Right lobe of liver (tissue), 6 donors: Measurements from ENCODE around the gene SLC2A6. TPM values are rescaled to one million over a fixed set of nuclear protein-coding genes. Genes with fewer than 3 reads are reported as not detected.

Experiments
- ATAC-seq, 4 donors: fragments of 200-7000 bp; cut with Tn5 transposase; one replicate each; pipeline ENCODE4 v1.9.1; 2020; ENCODE audit warnings: mild to moderate bottlenecking in 4 of 4, moderate library complexity in 4 of 4
- DNase-seq, 3 donors: peaks; one replicate each; pipeline ENCODE4 v3.0.0-alpha.2; 2020
- H3K27ac ChIP-seq, 3 donors: fragments of 200-600 bp; one replicate each; pipeline ENCODE4 v1.8.0; 2022
- H3K27me3 ChIP-seq, 2 donors: fragments of 200-600 bp; one replicate each; pipeline ENCODE4 v1.8.0; 2022
- H3K36me3 ChIP-seq, 4 donors: fragments of 200-600 bp; sonication (generic) in 1 of 4; one replicate each; pipeline versions ENCODE4 v1.5.1 to v1.8.0; 2017 to 2022; ENCODE audit warnings: control low read depth in 1 of 4
- H3K4me1 ChIP-seq, 4 donors: fragments of 200-600 bp; sonication (generic) in 1 of 4; one replicate each; pipeline versions ENCODE4 v1.5.1 to v1.8.0; 2017 to 2022; ENCODE audit warnings: control low read depth in 1 of 4
- H3K4me3 ChIP-seq, 3 donors: fragments of 200-600 bp; one replicate each; pipeline ENCODE4 v1.8.0; 2022
- H3K9me3 ChIP-seq, 4 donors: fragments of 200-600 bp; sonication (generic) in 1 of 4; one replicate each; pipeline versions ENCODE4 v1.5.1 to v1.8.0; 2017 to 2022; ENCODE audit warnings: control low read depth in 1 of 4
- CTCF ChIP-seq, 4 donors: fragments of 200-600 bp in 3 of 4; fragments of 450-650 bp in 1 of 4; IDR thresholded peaks; one replicate each; pipeline versions ENCODE4 v1.5.1 to v1.8.0; 2016 to 2022; ENCODE audit warnings: antibody characterized with exemption in 4 of 4, mild to moderate bottlenecking in 2 of 4
- POLR2A ChIP-seq: fragments of 450-650 bp; IDR thresholded peaks from one replicate; pipeline ENCODE4 v1.6.1; 2017; ENCODE audit warnings: antibody characterized with exemption, mild to moderate bottlenecking
- WGBS: methylation state at CpG from one replicate; pipeline ENCODE4 v1.1.6; 2018; ENCODE audit warnings: low coverage, low lambda C conversion rate; ENCODE audit not compliant: insufficient coverage; ENCODE audit errors: missing lambda C conversion rate; 5-methylcytosine and 5-hydroxymethylcytosine counted together
- intact Hi-C, 2 donors: fragments of 100-400 bp; cut with DNase I; formaldehyde crosslinking; loops; one replicate each; pipeline versions ENCODE4 v1.11.2 to v1.14.1; 2022
- total RNA-seq, 6 experiments: library from RNA; depleted of rRNA in 2 of 6; stranded (reverse); fragments of >200 nt in 2 of 6; fragmentation: NEBNext Ultra II Directional in 3 of 6; extraction: Animal tissue kit (Norgen Biotek cat#: 25700) in 3 of 6; gene quantifications; one replicate each; pipeline versions ENCODE4 v1.1.0 to v1.2.4, GENCODE V29; 2016 to 2023
- donor health status: DM: no; HTN: yes; CAD: no.
- donor health status: DM: no; HTN: no; CAD: no.
- donor health status: DM: no; HTN: no; CAD: no.
- donor health status: DM: no; HTN: yes; CAD: no.
- donor health status: DM: no; HTN: yes; CAD: no.

The SLC2A6 gene
- total RNA-seq, 6 experiments from 2014 or later, result 0.88 to 6.8 (median 2.8) TPM

GRCh38 chr9:133476036-133476931, 2.6 kb downstream of the SLC2A6 start:
- intact Hi-C loops, result no loop called here
- no peak for TF ChIP-seq POLR2A
- no peak for TF ChIP-seq CTCF (IDR thresholded peaks at IDR 0.05)
- Histone ChIP-seq H3K4me3 (no peak overlapping the region), H3K27me3 (no peaks in the 10 kb centered on the region), H3K9me3 (no peaks in the 10 kb centered on the region), H3K27ac (no peak overlapping the region), H3K4me1 (peaks cover 0 to 16% (median 0%) of the 10 kb centered on the region in 4 donors), H3K36me3 (peaks cover 0 to 3% (median 0%) of the 10 kb centered on the region in 4 donors)
- peak in 2 of 4 donors; percentile 8 to 22 for ATAC-seq
- WGBS, result 26% methylated on average over 7 of the region's 27 CpGs
- DNase-seq, result no peak

- no peak for ATAC-seq
- WGBS, result no CpG with 5 or more reads among the region's 27 CpGs
- H3K27ac ChIP-seq, result no peak overlapping the region
- peaks cover 0 to 18% (median 0%) of the 10 kb centered on the region in 4 donors for H3K4me1 ChIP-seq
- H3K9me3 ChIP-seq, result no peaks in the 10 kb centered on the region
- DNase-seq, result no peak
- no peak overlapping the region for H3K4me3 ChIP-seq
- no peaks in the 10 kb centered on the region for H3K27me3 ChIP-seq
- H3K36me3 ChIP-seq, result peaks cover 0 to 3% (median 0%) of the 10 kb centered on the region in 4 donors
- intact Hi-C loops, result no loop called here
- TF ChIP-seq POLR2A (no peak), CTCF (IDR thresholded peaks at IDR 0.05) (no peak)
These were observed 3.4 kb downstream of the SLC2A6 start for GRCh38 chr9:133475292-133476012.

- TF ChIP-seq CTCF (IDR thresholded peaks at IDR 0.05) (no peak), POLR2A (no peak)
- peaks cover 0 to 18% (median 0%) of the 10 kb centered on the region in 4 donors for H3K4me1 ChIP-seq
- DNase-seq (no peak), ATAC-seq (no peak)
- no peak overlapping the region for H3K27ac ChIP-seq
- peaks cover 0 to 3% (median 0%) of the 10 kb centered on the region in 4 donors for H3K36me3 ChIP-seq
- intact Hi-C loops, result no loop called here
- WGBS, result 80% methylated on average over 1 of the region's 20 CpGs
- no peaks in the 10 kb centered on the region for H3K27me3 ChIP-seq
- no peaks in the 10 kb centered on the region for H3K9me3 ChIP-seq
- H3K4me3 ChIP-seq, result no peak overlapping the region
These were observed 4.0 kb downstream of the SLC2A6 start for GRCh38 chr9:133474853-133475252.

GRCh38 chr9:133474215-133474614, 4.7 kb downstream of the SLC2A6 start:
- no peak overlapping the region for H3K4me3 ChIP-seq
- H3K9me3 ChIP-seq, result no peaks in the 10 kb centered on the region
- 20% methylated on average over 1 of the region's 5 CpGs for WGBS
- peaks cover 0 to 16% (median 0%) of the 10 kb centered on the region in 4 donors for H3K4me1 ChIP-seq
- peaks cover 0 to 3% (median 0%) of the 10 kb centered on the region in 4 donors for H3K36me3 ChIP-seq
- H3K27ac ChIP-seq, result no peak overlapping the region
- ATAC-seq, result no peak
- intact Hi-C loops, result no loop called here
- no peaks in the 10 kb centered on the region for H3K27me3 ChIP-seq
- no peak for DNase-seq
- TF ChIP-seq POLR2A (no peak), CTCF (IDR thresholded peaks at IDR 0.05) (no peak)
